Lung (tissue), 12 donors: Measurements from ENCODE around the gene TCOF1. TPM values are rescaled to one million over a fixed set of nuclear protein-coding genes. Genes with fewer than 3 reads are reported as not detected.
"Not testable (repeated sequence)": the region's sequence is repeated elsewhere in the genome, so short reads cannot be mapped to it uniquely, and the experiment has no call there.

Experiments used
- ATAC-seq: fragments of 200-7000 bp; cut with Tn5 transposase; one replicate; pipeline ENCODE4 v1.9.1; 2020; ENCODE audit warnings: moderate number of reproducible peaks; ENCODE audit not compliant: insufficient read depth, low FRiP score
- DNase-seq, 3 donors: peaks; one replicate each; pipeline ENCODE4 v3.0.0-alpha.2; 2013 to 2017
- H3K27ac ChIP-seq, 2 donors: one replicate each; pipeline ENCODE4 v1.5.1; 2013; ENCODE audit warnings: mild to moderate bottlenecking in 2 of 2, moderate library complexity in 2 of 2, control low read depth in 1 of 2, inconsistent platforms in 1 of 2, low read depth in 1 of 2, low read length in 1 of 2
- H3K27me3 ChIP-seq, 3 donors: one replicate each; pipeline ENCODE4 v1.5.1; 2013; ENCODE audit warnings: low read length in 2 of 3; ENCODE audit not compliant: control insufficient read depth in 3 of 3, insufficient read depth in 3 of 3
- H3K36me3 ChIP-seq, 4 donors: one replicate each; pipeline ENCODE4 v1.5.1; 2013; ENCODE audit warnings: low read length in 4 of 4, mild to moderate bottlenecking in 1 of 4, moderate library complexity in 1 of 4; ENCODE audit not compliant: control insufficient read depth in 4 of 4, insufficient read depth in 4 of 4
- H3K4me1 ChIP-seq, 5 donors: one replicate each; pipeline ENCODE4 v1.5.1; 2013; ENCODE audit warnings: low read length in 5 of 5, mild to moderate bottlenecking in 2 of 5, moderate library complexity in 1 of 5; ENCODE audit not compliant: control insufficient read depth in 5 of 5, insufficient read depth in 5 of 5
- H3K4me3 ChIP-seq: one replicate; pipeline ENCODE4 v1.5.1; 2013; ENCODE audit warnings: mild to moderate bottlenecking, control low read depth, moderate library complexity
- H3K9ac ChIP-seq, 2 donors: one replicate each; pipeline ENCODE4 v1.5.1; 2013; ENCODE audit warnings: low read length in 2 of 2, control low read depth in 1 of 2; ENCODE audit not compliant: insufficient read depth in 1 of 2
- H3K9me3 ChIP-seq, 4 donors: one replicate each; pipeline ENCODE4 v1.5.1; 2013; ENCODE audit warnings: low read length in 3 of 4, mild to moderate bottlenecking in 1 of 4, moderate library complexity in 1 of 4; ENCODE audit not compliant: control insufficient read depth in 4 of 4, insufficient read depth in 3 of 4
- CTCF ChIP-seq: IDR thresholded peaks from 2 replicates; pipeline ENCODE4 v1.5.1; 2012; ENCODE audit warnings: mild to moderate bottlenecking; ENCODE audit errors: control extremely low read depth, extremely low read depth
- WGBS, 2 donors: extraction: QIAGEN DNeasy Blood & Tissue Kit; methylation state at CpG; one replicate each; pipeline ENCODE4 v1.1.7; 2013; 5-methylcytosine and 5-hydroxymethylcytosine counted together
- polyA plus RNA-seq, 2 donors: library from polyadenylated mRNA; stranded (reverse); fragments of 200-250 nt; gene quantifications; one replicate each; pipeline ENCODE4 v1.2.1, GENCODE V29; 2013
- total RNA-seq, 2 donors: library from RNA; depleted of rRNA in 1 of 2; stranded (reverse); fragments of >200 nt in 1 of 2; gene quantifications; one replicate each; pipeline ENCODE4 v1.2.1, GENCODE V29; 2014 to 2021
- donor health status: control.
- donor health status: control.
- donor health status: Bipolar disorder and iron deficiency.
- donor health status: healthy.
- donor health status: DM: yes; HTN: yes; CAD: no.

The TCOF1 gene
- total and polyA plus RNA-seq, 4 donors: 13.3 to 25.3 (median 15.9) TPM

GRCh38 chr5:150419630-150420270 is 62.3 kb downstream of the TCOF1 start:
- Histone ChIP-seq H3K27ac (no peak overlapping the region), H3K27me3 (no peaks in the 10 kb centered on the region), H3K36me3 (no peaks in the 10 kb centered on the region), H3K4me1 (no peaks in the 10 kb centered on the region), H3K4me3 (no peak overlapping the region), H3K9ac (no peak overlapping the region), H3K9me3 (no peaks in the 10 kb centered on the region)
- 24 to 67% methylated on average over 7 of the region's 7 CpGs for WGBS, 2 donors
- DNase-seq (no peak), ATAC-seq (no peak)
- no peak for TF ChIP-seq CTCF

GRCh38 chr5:150422075-150422474 is 64.6 kb downstream of the TCOF1 start:
- Histone ChIP-seq H3K36me3 (no peaks in the 10 kb centered on the region), H3K27me3 (no peaks in the 10 kb centered on the region), H3K9ac (no peak overlapping the region), H3K27ac (no peak overlapping the region), H3K9me3 (no peaks in the 10 kb centered on the region), H3K4me1 (no peaks in the 10 kb centered on the region), H3K4me3 (no peak overlapping the region)
- ATAC-seq (no peak), DNase-seq (no peak)
- no peak for TF ChIP-seq CTCF
- 52 to 64% methylated on average over 4 of the region's 4 CpGs for WGBS, 2 donors

- H3K36me3 ChIP-seq: no peaks in the 10 kb centered on the region
- no peaks in the 10 kb centered on the region for H3K9me3 ChIP-seq
- WGBS, 2 donors: 64 to 74% methylated on average over 3 of the region's 3 CpGs
- H3K9ac ChIP-seq: no peak overlapping the region
- H3K4me3 ChIP-seq: no peak overlapping the region
- DNase-seq: no peak
- no peak overlapping the region for H3K27ac ChIP-seq
- TF ChIP-seq CTCF: no peak
- ATAC-seq: no peak
- no peaks in the 10 kb centered on the region for H3K4me1 ChIP-seq
- H3K27me3 ChIP-seq: no peaks in the 10 kb centered on the region
Observed at GRCh38 chr5:150422758-150423157, 65.3 kb downstream of the TCOF1 start.

- 93 to 97% methylated on average over 9 of the region's 9 CpGs for WGBS, 2 donors
- not testable (repeated sequence) for DNase-seq, H3K4me1 ChIP-seq, H3K4me3 ChIP-seq, H3K9me3 ChIP-seq, H3K9ac ChIP-seq, H3K27me3 ChIP-seq, H3K36me3 ChIP-seq, H3K27ac ChIP-seq, ATAC-seq
Observed at GRCh38 chr5:150426165-150426564, 68.7 kb downstream of the TCOF1 start.
